Measurements from ENCODE around the gene SEC24C.

SEC24C gene

DNA sequence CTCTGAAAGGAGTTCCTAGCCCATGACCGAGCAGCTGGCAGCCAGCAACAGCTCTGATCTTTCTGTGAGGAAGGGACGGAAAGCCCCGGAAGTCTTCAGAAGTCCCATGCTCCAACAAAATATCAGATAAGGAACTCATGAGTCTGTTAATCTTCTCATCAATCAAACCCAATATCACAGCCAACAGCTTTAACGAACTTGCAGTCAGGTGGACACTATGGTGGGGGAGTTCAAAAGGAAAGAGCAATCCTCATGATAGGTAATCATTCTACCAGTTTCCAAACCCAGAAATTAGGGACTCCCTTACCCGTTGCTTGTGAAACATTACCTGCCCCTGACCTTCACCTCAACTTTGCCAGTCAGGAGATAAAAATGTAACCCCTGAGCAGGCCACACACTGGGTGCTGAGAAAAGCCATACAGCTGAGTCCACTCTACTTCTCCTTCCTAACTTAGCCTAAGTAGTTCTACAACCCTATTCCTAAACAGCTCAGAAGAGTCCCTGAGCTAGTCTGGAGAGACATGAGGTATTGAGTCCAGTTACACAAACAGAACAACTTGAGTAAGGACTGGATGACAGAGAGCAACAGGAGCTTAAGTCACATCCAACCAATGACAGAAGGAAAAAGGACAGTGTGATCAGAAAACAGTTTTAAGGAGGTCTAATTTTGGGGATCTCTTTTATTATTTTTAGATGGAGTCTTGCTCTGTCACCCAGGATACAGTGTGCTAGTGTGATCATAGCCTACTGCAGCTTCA is 65.1 kb downstream of the SEC24C start:
- peak; percentile 13 for FAIRE-seq

DNA sequence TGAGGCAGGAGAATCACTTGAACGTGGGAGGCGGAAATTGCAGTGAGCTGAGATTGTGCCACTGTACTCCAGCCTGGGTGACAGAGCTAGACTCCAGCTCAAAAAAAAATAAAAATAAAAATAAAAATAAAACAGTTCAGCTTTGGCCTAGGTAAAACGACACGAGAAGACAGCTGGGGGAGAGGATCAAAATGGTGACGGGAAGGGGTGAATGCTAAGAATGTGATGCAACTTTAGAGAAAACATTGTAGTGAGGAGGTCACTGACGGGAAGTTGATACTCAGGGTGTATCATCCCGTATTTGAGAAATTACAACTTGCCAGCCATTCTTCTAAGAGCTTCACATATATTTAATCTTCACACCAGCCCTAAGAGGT is 66.2 kb downstream of the SEC24C start:
- TF ChIP-seq SPI1 (IDR thresholded peaks at IDR 0.05; ENCODE audit: low read depth, low read length): no peak
- TF ChIP-seq POLR2AphosphoS5 (IDR thresholded peaks at IDR 0.05; ENCODE audit: low read depth, low read length): no peak
- no peak for TF ChIP-seq PAX5 (IDR thresholded peaks at IDR 0.05; ENCODE audit: insufficient read depth, low read length, severe bottlenecking)
- FAIRE-seq (no peak), DNase-seq (ENCODE audit: insufficient read length, low spot score) (no peak)

More for the DNA sequence above, 65.1 kb downstream of the SEC24C start:
- no peak for DNase-seq (ENCODE audit: insufficient read length, low spot score)
- TF ChIP-seq POLR2AphosphoS5 (IDR thresholded peaks at IDR 0.05; ENCODE audit: low read depth, low read length): no peak
- no peak for TF ChIP-seq POLR2A (IDR thresholded peaks at IDR 0.05; ENCODE audit: low read depth, low read length)
- TF ChIP-seq PAX5 (IDR thresholded peaks at IDR 0.05; ENCODE audit: insufficient read depth, low read length, severe bottlenecking): no peak
- TF ChIP-seq SPI1 (IDR thresholded peaks at IDR 0.05; ENCODE audit: low read depth, low read length): no peak
- no peak for TF ChIP-seq TAF1 (IDR thresholded peaks at IDR 0.05; ENCODE audit: low read depth, low read length)
- TF ChIP-seq POU2F2 (IDR thresholded peaks at IDR 0.05; ENCODE audit: low read depth, low read length): no peak

DNA sequence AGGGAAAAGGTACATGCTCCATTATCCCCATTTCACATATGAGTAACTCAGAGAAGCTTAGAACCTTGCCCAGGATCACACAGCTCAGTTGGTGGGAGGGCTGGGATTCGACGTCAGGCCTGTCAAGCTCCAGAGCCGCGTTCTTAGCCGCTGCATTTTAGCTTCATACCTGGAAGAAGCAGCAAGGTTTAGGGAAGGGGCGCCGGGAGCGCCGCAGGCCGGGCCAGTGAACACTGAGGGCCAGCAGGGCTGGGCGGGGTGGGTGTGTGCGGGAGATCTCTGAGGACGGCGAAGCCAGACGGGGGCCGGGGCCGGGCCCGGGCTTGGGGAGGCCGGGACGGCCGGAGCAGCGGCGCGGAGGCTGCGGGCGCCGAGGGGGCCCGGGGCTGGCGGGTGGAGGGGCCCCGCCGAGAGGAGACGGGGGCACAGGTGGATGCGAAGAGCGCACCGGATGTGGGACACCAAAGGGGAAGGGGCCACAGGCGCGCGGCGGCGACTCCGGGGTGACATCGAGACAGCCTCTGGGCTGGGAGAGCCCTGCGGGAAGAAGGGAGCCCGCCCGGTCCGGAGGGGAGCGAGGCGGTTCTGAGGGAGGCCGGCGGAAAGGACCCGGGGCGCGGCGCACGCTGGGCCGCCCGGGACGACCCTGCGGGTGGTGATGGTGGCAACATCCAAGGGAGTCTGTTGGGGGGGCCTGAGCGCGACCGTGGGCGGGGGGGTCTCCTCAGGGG is 66.7 kb downstream of the SEC24C start:
- TF ChIP-seq PAX5 (IDR thresholded peaks at IDR 0.05; ENCODE audit: insufficient read depth, low read length, severe bottlenecking) (no peak), SPI1 (IDR thresholded peaks at IDR 0.05; ENCODE audit: low read depth, low read length) (0 out of 2 replicates have a peak, but pooled peaks have one; percentile 14), POLR2AphosphoS5 (IDR thresholded peaks at IDR 0.05; ENCODE audit: low read depth, low read length) (no peak)
- DNase-seq (ENCODE audit: insufficient read length, low spot score): peak; percentile 68
- no peak for FAIRE-seq

DNA sequence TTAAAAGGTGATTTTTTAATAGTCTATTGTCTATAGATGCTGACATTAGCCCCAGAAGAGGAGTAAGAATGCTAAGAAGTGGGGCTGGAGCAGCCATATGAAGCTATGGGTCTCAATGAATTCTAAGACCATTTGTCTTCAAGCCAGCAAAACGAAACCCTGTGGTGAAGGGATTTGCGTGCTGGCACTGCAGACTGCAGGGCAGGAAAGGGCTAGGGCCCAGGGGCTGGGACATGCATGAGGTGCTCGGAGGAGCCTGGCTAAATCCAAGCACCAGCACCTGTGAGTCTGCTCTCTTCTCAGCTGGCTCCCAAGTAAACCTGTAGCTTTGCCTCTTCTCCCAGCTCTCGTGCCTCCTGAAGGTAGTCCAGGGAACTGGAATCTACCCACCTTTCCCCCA is 68.5 kb downstream of the SEC24C start:
- FAIRE-seq (no peak), DNase-seq (ENCODE audit: insufficient read length, low spot score) (no peak)
- TF ChIP-seq POLR2AphosphoS5 (IDR thresholded peaks at IDR 0.05; ENCODE audit: low read depth, low read length): no peak
- TF ChIP-seq SPI1 (IDR thresholded peaks at IDR 0.05; ENCODE audit: low read depth, low read length): no peak
- TF ChIP-seq POU2F2 (IDR thresholded peaks at IDR 0.05; ENCODE audit: low read depth, low read length): no peak
- TF ChIP-seq TAF1 (IDR thresholded peaks at IDR 0.05; ENCODE audit: low read depth, low read length): no peak
- no peak for TF ChIP-seq PAX5 (IDR thresholded peaks at IDR 0.05; ENCODE audit: insufficient read depth, low read length, severe bottlenecking)
- TF ChIP-seq POLR2A (IDR thresholded peaks at IDR 0.05; ENCODE audit: low read depth, low read length): no peak

DNA sequence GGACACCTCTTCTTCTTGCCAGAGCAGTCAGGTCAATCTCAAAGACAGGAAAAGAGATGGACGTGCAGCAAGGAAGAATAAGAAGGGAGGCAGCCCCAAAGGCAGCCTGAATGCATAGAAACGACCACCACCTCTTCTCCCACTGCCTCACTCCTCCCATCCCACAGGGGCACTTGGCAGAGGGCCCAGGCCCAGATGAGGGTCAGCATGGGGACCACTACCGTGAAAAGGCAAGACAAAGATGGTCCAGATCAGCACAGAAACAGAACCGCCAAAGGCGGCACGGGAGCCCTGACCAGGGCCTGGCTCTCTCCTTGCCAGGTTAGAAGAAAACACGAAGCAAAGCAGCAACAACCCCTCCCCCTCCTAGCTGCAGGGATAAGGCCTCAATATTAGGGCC is 69.2 kb downstream of the SEC24C start:
- TF ChIP-seq SPI1 (IDR thresholded peaks at IDR 0.05; ENCODE audit: low read depth, low read length): no peak
- FAIRE-seq: no peak
- no peak for DNase-seq (ENCODE audit: insufficient read length, low spot score)

DNA sequence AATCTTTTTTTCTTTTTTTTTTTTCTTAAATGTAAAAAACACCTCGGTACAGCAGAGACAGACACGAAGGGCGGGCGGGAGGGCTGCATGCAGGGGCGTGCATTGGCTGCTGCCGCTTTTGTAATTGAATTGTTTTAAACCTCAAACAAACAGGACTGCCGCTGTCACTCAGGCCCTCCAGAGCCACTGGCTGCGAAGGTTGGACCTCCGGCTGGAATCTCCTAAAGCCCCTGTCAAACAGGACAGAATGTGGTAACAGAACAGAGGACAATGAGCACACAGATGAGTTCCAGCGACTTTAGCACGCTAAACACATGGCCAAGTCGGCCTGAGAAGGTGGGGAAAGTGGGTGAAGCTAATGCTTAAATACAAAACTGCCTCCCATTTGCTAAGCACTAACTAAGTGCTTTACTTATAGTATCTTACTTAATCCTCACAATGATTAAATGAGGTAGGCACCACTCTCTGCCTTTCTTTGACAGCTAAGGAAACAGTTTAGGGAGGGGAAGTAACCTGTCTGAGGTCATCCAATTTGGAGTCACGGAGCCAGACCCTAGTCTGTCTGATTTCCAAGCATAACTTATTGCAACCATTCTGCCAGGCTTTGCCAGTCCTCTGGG is 70.2 kb downstream of the SEC24C start:
- FAIRE-seq: no peak
- TF ChIP-seq TAF1 (IDR thresholded peaks at IDR 0.05; ENCODE audit: low read depth, low read length) (no peak), POLR2A (IDR thresholded peaks at IDR 0.05; ENCODE audit: low read depth, low read length) (no peak), PAX5 (IDR thresholded peaks at IDR 0.05; ENCODE audit: insufficient read depth, low read length, severe bottlenecking) (no peak), POLR2AphosphoS5 (IDR thresholded peaks at IDR 0.05; ENCODE audit: low read depth, low read length) (no peak), SPI1 (IDR thresholded peaks at IDR 0.05; ENCODE audit: low read depth, low read length) (no peak), POU2F2 (IDR thresholded peaks at IDR 0.05; ENCODE audit: low read depth, low read length) (no peak)

DNA sequence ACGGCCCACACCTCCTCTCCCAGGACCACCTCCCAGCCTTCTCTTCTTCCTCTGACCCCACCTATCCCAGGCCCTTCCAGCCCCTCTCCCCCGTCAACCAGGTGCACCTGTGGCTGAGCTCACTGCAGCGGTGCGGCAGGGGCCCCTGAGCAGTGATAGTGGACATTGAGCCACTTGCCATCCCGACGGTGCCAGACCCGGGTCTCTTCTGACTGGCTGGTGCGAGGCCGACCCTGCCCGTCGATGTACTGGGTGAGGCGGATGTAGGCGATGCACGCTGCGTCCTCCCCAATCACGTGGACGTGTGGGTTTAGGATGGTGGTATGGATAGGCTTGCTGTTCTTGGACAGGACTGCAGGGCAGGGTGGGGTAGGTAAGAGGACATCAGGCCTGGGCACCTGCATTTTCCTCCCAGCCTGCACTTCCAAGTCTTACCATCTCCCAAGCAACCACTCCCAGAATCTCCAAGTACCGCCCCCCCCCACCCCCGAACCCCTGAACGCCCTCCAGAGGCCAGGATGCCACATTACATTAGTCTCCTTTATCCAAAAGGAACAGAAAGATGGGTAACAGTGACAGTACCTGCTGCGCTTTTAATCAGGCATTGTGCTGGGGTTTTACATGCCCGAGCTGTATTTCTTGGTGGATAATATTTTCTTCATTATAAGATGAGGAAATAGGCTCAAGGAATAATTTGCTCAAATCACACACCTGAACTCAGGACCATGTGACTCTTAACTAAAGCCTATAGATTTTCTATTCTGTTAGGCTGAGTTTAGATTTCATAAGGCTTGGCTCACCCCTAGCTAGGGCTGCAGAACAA is 70.9 kb downstream of the SEC24C start:
- no peak for DNase-seq (ENCODE audit: insufficient read length, low spot score)
- FAIRE-seq: no peak

More for the DNA sequence above, 70.2 kb downstream of the SEC24C start:
- DNase-seq (ENCODE audit: insufficient read length, low spot score): no peak

DNA sequence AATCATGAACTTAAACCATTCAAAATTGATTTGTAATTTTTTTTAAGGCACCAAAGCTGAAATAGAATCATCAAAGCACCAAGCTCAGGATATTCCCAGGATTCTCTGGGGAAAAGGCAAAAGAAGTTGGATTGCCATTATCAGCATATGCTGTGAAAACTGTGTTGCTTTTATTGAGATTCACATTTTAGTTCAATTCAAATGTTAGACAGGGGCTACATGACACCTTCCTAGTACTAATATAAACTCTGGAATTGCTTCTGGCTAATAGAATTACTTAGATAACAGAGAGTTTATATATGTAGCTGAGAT is 71.5 kb downstream of the SEC24C start:
- no peak for TF ChIP-seq POLR2AphosphoS5 (IDR thresholded peaks at IDR 0.05; ENCODE audit: low read depth, low read length)
- TF ChIP-seq POU2F2 (IDR thresholded peaks at IDR 0.05; ENCODE audit: low read depth, low read length): no peak
- TF ChIP-seq TAF1 (IDR thresholded peaks at IDR 0.05; ENCODE audit: low read depth, low read length): no peak
- TF ChIP-seq POLR2A (IDR thresholded peaks at IDR 0.05; ENCODE audit: low read depth, low read length): no peak
- TF ChIP-seq SPI1 (IDR thresholded peaks at IDR 0.05; ENCODE audit: low read depth, low read length): no peak
- no peak for TF ChIP-seq PAX5 (IDR thresholded peaks at IDR 0.05; ENCODE audit: insufficient read depth, low read length, severe bottlenecking)
- FAIRE-seq: no peak
- DNase-seq (ENCODE audit: insufficient read length, low spot score): no peak

More for the DNA sequence above, 70.9 kb downstream of the SEC24C start:
- no peak for TF ChIP-seq PAX5 (IDR thresholded peaks at IDR 0.05; ENCODE audit: insufficient read depth, low read length, severe bottlenecking)
- TF ChIP-seq POLR2AphosphoS5 (IDR thresholded peaks at IDR 0.05; ENCODE audit: low read depth, low read length): no peak
- TF ChIP-seq POU2F2 (IDR thresholded peaks at IDR 0.05; ENCODE audit: low read depth, low read length): no peak
- no peak for TF ChIP-seq TAF1 (IDR thresholded peaks at IDR 0.05; ENCODE audit: low read depth, low read length)
- TF ChIP-seq POLR2A (IDR thresholded peaks at IDR 0.05; ENCODE audit: low read depth, low read length): no peak
- no peak for TF ChIP-seq SPI1 (IDR thresholded peaks at IDR 0.05; ENCODE audit: low read depth, low read length)

All from GM12891 (cell line).